ENCODE measurements around the gene ACAA1. TPM values are rescaled to one million over a fixed set of nuclear protein-coding genes. Genes with fewer than 3 reads are reported as not detected.

The ACAA1 gene
- total RNA-seq, 4 donors from 2014 or later = 48.1 to 69.5 (median 62.5) TPM

DNA sequence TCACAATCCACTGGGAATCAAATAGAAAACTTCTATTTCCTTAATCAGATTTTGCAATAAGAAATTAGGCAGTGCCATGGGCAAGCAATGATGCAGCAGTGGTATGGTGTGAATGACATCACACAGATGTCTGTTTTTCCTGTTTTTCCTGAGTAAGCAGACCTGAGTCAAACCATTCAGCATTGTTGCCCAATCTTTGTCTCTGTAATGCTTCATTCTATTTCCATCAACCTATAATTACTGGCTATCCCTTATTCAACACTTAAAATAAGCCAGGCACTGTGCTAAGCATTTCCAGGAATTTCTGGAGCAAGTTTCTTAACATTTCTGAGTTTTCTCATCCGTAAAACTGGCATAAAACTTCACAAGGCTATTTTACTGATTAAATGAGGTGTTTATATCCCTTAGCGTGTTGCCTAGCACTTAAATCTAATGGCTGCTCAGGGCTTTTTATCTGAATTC, 17.1 kb upstream of the ACAA1 start:
- TF ChIP-seq, protein P1, sequence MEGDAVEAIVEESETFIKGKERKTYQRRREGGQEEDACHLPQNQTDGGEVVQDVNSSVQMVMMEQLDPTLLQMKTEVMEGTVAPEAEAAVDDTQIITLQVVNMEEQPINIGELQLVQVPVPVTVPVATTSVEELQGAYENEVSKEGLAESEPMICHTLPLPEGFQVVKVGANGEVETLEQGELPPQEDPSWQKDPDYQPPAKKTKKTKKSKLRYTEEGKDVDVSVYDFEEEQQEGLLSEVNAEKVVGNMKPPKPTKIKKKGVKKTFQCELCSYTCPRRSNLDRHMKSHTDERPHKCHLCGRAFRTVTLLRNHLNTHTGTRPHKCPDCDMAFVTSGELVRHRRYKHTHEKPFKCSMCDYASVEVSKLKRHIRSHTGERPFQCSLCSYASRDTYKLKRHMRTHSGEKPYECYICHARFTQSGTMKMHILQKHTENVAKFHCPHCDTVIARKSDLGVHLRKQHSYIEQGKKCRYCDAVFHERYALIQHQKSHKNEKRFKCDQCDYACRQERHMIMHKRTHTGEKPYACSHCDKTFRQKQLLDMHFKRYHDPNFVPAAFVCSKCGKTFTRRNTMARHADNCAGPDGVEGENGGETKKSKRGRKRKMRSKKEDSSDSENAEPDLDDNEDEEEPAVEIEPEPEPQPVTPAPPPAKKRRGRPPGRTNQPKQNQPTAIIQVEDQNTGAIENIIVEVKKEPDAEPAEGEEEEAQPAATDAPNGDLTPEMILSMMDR (IDR thresholded peaks at IDR 0.05) = no peak
- ATAC-seq (ENCODE audit: low FRiP score) = peak; percentile 93

DNA sequence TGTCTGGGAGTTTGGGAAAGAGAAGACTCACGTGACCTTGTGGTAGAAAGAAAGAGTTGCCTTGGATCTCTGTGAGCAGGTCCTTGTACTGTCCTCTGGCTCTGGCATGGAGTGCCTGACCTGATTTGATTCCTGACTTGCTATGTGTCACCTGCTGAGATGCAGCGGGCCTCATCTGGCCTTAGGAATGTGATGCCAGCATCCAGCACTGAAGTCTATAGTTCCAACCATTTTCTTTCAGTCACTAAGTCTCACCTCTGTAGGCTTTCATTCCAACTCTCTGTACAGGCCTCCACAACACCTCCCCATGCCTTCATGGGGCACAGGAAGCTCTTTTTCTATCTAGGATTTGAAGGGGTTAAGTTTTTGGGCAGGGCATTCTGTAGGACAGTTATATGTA, 16.3 kb upstream of the ACAA1 start:
- TF ChIP-seq, protein P1 (IDR thresholded peaks at IDR 0.05) = no peak
- DNase-seq (ENCODE audit: low spot score) (no peak), ATAC-seq (ENCODE audit: low FRiP score) (no peak)

More for the DNA sequence above, 17.1 kb upstream of the ACAA1 start:
- no peak for DNase-seq (ENCODE audit: low spot score)

DNA sequence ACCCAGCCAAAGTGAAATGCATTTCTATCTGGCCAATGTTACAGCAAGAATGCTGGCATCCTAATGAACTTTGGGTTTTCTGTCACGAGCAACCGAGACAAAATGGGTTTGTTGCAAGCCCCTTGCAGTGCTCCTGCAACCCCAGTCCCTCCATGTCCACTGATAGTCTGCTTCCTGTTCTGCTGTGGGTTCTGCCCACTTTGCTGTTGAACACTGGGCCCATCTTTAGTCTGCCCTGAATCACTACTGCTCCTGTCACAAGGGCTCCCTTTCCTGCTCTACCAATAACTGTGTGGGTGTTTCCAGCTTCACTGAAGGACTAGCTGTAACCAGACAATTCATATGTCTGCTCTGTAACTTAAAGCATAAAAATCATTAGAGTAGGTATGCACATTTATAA, 15.7 kb upstream of the ACAA1 start:
- TF ChIP-seq, protein P1 (IDR thresholded peaks at IDR 0.05) = no peak
- no peak for ATAC-seq (ENCODE audit: low FRiP score)
- no peak for DNase-seq (ENCODE audit: low spot score)

DNA sequence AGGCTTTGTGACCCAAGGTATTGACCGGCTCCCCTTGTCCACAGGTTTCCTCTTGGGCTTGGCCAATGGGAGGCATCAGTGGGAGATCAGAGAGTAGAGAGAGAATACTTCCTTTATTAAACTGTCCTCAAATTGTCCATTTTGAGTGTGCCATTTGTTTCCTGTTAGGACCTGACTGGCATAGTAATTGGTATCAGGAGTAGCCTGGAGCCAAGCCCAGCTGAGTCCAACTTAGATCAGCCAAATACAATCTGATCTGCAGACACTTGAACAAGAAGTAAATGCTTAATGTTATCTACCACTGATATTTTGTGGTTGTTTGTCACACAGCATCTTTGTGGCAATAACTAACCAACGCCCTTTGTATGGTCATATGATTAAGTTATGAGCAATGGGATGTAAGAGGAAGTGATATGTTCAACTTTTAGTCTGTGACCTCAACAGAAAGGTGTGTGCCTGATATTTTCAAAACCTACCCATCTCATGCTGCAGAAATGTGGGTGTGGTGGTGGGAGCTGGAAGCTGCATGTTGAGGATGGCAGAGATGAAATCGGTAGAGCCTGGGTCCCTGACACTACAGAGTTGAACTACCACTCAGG, 14.8 kb upstream of the ACAA1 start:
- TF ChIP-seq, protein P1 (IDR thresholded peaks at IDR 0.05) = no peak
- DNase-seq (ENCODE audit: low spot score) = no peak
- no peak for ATAC-seq (ENCODE audit: low FRiP score)

DNA sequence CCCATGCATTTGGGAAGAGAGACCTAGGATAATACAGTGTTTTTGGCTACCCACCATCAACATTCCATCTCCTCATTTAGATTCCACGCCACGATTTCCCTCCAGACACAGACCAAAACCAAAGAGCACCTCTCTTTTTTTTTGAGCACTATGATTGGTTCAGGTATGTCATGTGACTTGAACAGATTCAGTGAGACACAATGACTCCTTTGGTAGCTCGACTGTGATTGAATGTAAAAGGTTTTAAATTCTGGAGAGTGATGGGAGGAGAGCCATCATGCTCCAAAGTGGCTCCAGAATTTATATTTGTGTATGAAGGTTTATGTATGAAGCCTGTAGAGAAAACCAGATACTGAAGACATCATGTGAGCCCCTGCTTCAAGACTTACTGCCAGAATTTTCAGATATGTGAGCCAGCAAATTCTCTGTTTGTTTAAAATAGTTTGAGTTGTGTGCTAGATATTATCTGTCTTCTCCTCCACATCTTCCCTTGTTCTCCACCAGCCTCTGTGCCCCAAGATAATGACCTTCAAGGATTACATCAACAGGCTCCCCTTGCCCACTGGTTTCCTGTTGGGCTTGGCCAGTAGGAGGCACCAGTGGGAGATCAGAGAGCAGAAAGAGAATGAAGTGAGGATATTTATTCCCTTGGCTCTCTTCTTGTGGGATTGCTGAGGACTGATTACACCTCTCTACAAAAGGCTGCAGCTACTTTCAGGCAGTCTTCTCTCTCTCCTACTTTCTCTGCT, 14.0 kb upstream of the ACAA1 start:
- no peak for DNase-seq (ENCODE audit: low spot score)
- TF ChIP-seq, protein P1 (IDR thresholded peaks at IDR 0.05) = no peak
- no peak for ATAC-seq (ENCODE audit: low FRiP score)

DNA sequence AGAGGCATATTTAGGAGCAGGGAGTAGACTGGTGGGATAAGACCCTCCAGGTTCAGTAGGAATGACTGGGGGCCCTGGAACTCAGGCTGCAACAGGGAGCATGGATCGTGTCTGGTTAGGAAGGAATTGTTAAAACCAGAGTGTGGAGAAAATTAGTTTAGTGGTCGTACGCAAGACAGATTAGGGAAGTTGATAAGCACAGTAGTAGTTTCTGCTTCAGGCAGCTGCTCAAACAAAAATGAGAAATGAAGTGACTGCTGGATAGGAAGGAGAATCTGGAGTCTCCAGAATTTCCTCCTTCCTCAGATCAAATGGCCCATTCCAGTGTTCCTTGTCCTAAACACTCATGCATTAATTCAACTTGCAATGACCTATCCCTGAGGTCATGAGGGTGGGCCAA, 12.8 kb upstream of the ACAA1 start:
- TF ChIP-seq, protein P1 (IDR thresholded peaks at IDR 0.05) = no peak
- no peak for ATAC-seq (ENCODE audit: low FRiP score)

More for the DNA sequence above, 12.8 kb upstream of the ACAA1 start:
- DNase-seq (ENCODE audit: low spot score) = no peak

All from omental fat pad (tissue), 4 donors.